OCI-LY1 (cell line): ENCODE measurements around the gene NR2F6.

Experiments
- CTCF ChIP-seq: fragments of 200-600 bp; sonication (generic), shearing (Covaris generic); IDR thresholded peaks from 2 replicates; pipeline ENCODE4 v1.5.1; 2017; ENCODE audit warnings: mild to moderate bottlenecking, antibody characterized with exemption, low read length, moderate library complexity, mixed read lengths
- EZH2 ChIP-seq: fragments of 200-600 bp; sonication (generic), shearing (Covaris generic); IDR thresholded peaks from 2 replicates; pipeline ENCODE4 v1.8.0; 2017; ENCODE audit warnings: borderline replicate concordance, mixed run types, mild to moderate bottlenecking, antibody characterized with exemption, low read length, moderate library complexity, mixed read lengths

GRCh38 chr19:17211547-17212446 lies 33.9 kb downstream of the NR2F6 start:
- no peak for TF ChIP-seq CTCF
- no peak for TF ChIP-seq EZH2
